Fibroblast of mammary gland (primary cell): ENCODE results near the gene LZTR1.

ENCODE experiments used
- DNase-seq: peaks from one replicate; pipeline ENCODE4 v3.0.0-alpha.2; 2010; ENCODE audit warnings: low read depth
- H3K4me3 ChIP-seq: 2 replicates; pipeline ENCODE4 v1.5.1; 2011; ENCODE audit warnings: low read depth, mild to moderate bottlenecking, low read length, moderate library complexity; ENCODE audit not compliant: control insufficient read depth
- CTCF ChIP-seq: conservative IDR thresholded peaks from 2 replicates; pipeline ENCODE4 v1.5.1; 2011; ENCODE audit warnings: low read depth, low read length, inconsistent platforms; ENCODE audit not compliant: control insufficient read depth, insufficient read depth

LZTR1 gene

DNA sequence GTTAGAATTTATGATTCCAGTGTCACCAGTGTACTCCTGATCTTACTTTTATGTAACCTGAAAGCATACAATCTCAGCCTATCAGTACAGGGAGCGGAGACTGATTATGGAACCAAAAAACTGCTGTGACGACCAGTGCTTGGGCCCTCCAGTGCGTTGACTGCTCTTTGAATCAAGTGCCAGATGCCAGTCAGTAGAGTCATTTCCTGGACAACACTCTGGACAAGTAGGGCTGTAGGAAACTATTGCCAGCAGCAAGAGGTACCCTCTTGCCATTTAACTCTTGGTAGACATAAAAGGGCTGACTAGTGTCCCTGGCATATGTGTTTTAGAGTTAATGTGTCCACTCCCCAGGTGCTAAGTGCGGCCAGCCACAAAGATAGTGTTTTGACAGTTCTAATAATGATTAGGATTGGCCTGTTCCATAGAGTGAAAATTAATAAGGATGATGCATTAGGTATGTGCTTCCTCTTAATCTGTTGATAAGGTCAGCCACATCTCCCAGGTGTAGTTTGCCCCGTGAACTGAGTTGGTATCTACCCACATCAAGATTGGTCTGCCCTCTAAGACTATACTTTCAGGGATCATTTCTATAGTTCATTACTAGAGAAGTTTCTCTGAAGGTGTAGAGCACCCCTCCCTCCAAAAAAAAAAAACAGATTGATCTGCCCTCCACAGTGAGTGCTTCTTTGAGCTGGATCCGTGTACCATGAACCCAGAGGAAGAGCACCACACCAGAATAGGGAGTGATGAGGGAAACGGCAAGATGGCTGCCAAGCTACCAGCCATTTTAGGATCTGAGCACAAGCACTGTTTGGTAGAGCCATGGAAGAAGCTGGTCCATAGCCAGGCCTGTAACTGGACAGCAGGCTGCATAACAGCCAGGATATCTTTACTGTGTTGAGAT lies 35.8 kb upstream of the LZTR1 start:
- no peak for TF ChIP-seq CTCF
- DNase-seq = no peak
- no peak overlapping the region for H3K4me3 ChIP-seq

DNA sequence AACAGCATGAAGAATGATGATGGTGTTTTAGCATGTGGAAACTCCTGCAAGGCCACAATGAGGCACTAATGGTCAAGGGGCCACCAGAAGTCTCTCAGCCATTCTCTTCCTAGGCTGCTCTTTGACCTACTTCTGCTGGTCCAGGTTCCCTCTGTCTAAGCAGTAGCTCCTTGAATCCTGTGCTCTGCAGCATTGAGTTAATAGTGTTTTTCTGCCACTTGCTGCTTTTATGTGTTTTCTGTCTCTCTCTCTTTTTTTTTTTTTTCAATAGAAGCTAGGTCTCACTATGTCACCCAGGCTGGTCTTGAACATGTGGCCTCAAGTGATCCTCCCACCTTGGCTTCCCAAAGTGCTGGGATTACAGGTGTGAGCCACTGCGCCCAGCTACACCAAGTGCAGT lies 35.1 kb upstream of the LZTR1 start:
- H3K4me3 ChIP-seq = no peak overlapping the region
- no peak for DNase-seq
- TF ChIP-seq CTCF = no peak

- DNase-seq = no peak
- no peak for TF ChIP-seq CTCF
- no peak overlapping the region for H3K4me3 ChIP-seq
These were observed 33.6 kb upstream of the LZTR1 start for GRCh38 chr22:20948450-20948849.

DNA sequence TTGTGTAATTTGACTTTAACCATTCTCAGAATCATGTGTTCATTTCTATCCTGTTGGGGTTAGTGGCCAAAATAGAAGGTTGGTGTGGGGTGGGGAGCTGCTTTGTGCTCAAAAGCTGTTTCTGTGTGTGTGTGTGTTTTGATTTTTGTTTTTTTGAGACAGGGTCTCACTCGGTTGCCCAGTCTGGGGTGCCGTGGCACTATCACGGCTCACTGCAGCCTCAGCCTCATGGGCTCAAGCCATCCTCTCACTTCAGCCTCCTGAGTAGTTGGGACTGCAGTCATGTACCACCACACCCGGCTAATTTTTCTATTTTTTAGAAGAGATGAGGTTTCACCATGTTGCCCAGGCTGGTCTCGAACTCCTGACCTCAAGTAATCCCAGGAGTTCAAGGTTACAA lies 33.1 kb upstream of the LZTR1 start:
- no peak overlapping the region for H3K4me3 ChIP-seq
- TF ChIP-seq CTCF = no peak
- DNase-seq = no peak

GRCh38 chr22:20949698-20950183 lies 32.4 kb upstream of the LZTR1 start:
- no peak for TF ChIP-seq CTCF
- DNase-seq = no peak

DNA sequence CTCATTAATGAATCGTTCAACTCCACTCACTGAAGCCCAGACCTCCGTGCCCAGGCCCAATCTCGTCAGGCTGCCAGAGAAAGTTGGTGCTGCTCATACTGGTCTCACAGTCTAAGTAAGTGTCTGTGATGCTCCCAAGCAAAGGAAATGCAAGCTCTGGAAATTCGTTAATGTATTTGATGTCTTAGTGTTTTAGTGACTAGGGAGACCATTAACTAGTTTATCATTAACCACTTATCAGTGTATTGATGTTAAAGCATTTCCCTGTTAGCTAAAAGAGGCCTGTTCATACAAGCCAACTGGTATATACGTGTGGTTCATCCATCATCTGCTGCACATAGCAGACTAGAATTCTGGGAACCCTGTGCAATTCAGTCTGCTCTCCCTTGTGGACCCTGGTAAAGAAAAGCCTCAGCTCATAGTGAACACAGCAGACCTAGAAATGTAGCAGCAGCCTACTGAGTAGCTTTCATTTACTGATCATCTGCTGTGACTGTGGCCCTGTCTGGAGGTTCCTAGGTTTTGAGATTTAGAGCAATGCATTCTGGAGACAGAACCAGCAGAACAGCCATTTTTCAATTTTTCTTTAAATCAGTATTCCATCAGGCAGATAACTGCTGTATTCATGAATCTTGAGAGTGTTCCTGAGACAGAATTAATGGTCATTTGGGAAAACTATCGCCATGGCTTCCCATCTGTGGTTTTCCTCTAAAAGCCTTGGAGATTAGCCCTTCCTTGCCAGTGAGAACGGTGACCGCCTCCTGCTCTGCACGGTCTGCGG lies 30.8 kb upstream of the LZTR1 start:
- no peak for TF ChIP-seq CTCF
- DNase-seq = no peak
- no peak overlapping the region for H3K4me3 ChIP-seq

More at GRCh38 chr22:20949698-20950183, 32.4 kb upstream of the LZTR1 start:
- no peak overlapping the region for H3K4me3 ChIP-seq
